HCT116 (cell line): ENCODE measurements around the gene BCL2L15. TPM values are rescaled to one million over a fixed set of nuclear protein-coding genes. Genes with fewer than 3 reads are reported as not detected.

ENCODE experiments used
- ATAC-seq: fragments of 200-7000 bp; cut with Tn5 transposase; 2 replicates; pipeline ENCODE4 v1.9.1; 2020; ENCODE audit warnings: mild to moderate bottlenecking, moderate library complexity
- BruUV-seq: library from RNA; stranded (reverse); fragments of 400-500 nt; replicated peaks from 2 replicates; lab custom pipeline; 2021; lab: Mats Ljungman, UMichigan
- CTCF ChIA-PET: fragments of 300-600 bp; sonication (Branson Sonifier 250); formaldehyde crosslinking; loops from one replicate; lab custom pipeline; 2021; ENCODE audit warnings: antibody characterized with exemption; lab: Charles Lee
- POLR2A ChIA-PET: fragments of 300-600, 350-600 bp; sonication (Branson Sonifier 250); formaldehyde crosslinking; loops from one replicate; lab custom pipeline; 2021; ENCODE audit warnings: antibody characterized with exemption; lab: Charles Lee
- RAD21 ChIA-PET, 2 experiments: fragments of 300-600 bp; sonication (Branson Sonifier 250); formaldehyde crosslinking; loops; one replicate each; lab custom pipeline; 2023; ENCODE audit warnings: low total read pairs in 2 of 2; ENCODE audit not compliant: uncharacterized antibody in 2 of 2, unreplicated experiment in 2 of 2, low non-redundant PET in 1 of 2; lab: Charles Lee
- DNase-seq: peaks from one replicate; pipeline ENCODE4 v3.0.0-alpha.2; 2010; ENCODE audit warnings: low read depth, low spot score
- H2AFZ ChIP-seq: fragments of 200-600 bp; shearing (Covaris generic), sonication (generic); 2 replicates; pipeline ENCODE4 v1.6.1; 2017; ENCODE audit warnings: low read depth, mixed run types, mixed read lengths, antibody characterized with exemption, low read length; ENCODE audit not compliant: poor library complexity, severe bottlenecking
- H3K27ac ChIP-seq: 2 replicates; pipeline ENCODE4 v1.5.1; 2012; ENCODE audit warnings: low read depth, low read length
- H3K27me3 ChIP-seq: fragments of 200-600 bp; sonication (generic); 2 replicates; pipeline ENCODE4 v1.6.1; 2016; ENCODE audit warnings: mixed run types, low read length, mixed read lengths; ENCODE audit not compliant: insufficient read depth
- H3K36me3 ChIP-seq, 2 experiments: fragments of 200-500 bp in 1 of 2; fragments of 200-600 bp in 1 of 2; sonication (Bioruptor generic) in 1 of 2; sonication (generic) in 1 of 2; 2 replicates each; pipeline versions ENCODE4 v1.5.1 to v1.6.1; 2014 to 2016; ENCODE audit warnings: low read length in 2 of 2, inconsistent platforms in 1 of 2, mixed read lengths in 1 of 2, mixed run types in 1 of 2; ENCODE audit not compliant: insufficient read depth in 2 of 2, control insufficient read depth in 1 of 2
- H3K4me1 ChIP-seq, 2 experiments: fragments of 200-600 bp in 1 of 2; sonication (generic) in 1 of 2; 2 replicates each; pipeline versions ENCODE4 v1.5.1 to v1.6.1; 2012 to 2017; ENCODE audit warnings: low read length in 2 of 2, inconsistent platforms in 1 of 2, mild to moderate bottlenecking in 1 of 2, mixed read lengths in 1 of 2, mixed run types in 1 of 2, moderate library complexity in 1 of 2; ENCODE audit not compliant: insufficient read depth in 2 of 2, control insufficient read depth in 1 of 2
- H3K4me2 ChIP-seq: fragments of 200-600 bp; sonication (generic); 2 replicates; pipeline ENCODE4 v1.6.1; 2017; ENCODE audit warnings: mixed run types, low read length, mixed read lengths
- H3K4me3 ChIP-seq, 2 experiments: fragments of 200-600 bp in 1 of 2; sonication (generic) in 1 of 2; replicated peaks in 1 of 2; 2 replicates each; pipeline ENCODE4 v1.5.1; 2011 to 2016; ENCODE audit warnings: low read length in 2 of 2, control low read depth in 1 of 2, low read depth in 1 of 2, mild to moderate bottlenecking in 1 of 2, mixed read lengths in 1 of 2, mixed run types in 1 of 2
- H3K79me2 ChIP-seq: fragments of 200-600 bp; sonication (generic); 2 replicates; pipeline ENCODE4 v1.6.1; 2017; ENCODE audit warnings: mild to moderate bottlenecking, mixed run types, low read length, moderate library complexity, mixed read lengths; ENCODE audit not compliant: insufficient read depth
- H3K9ac ChIP-seq: fragments of 200-600 bp; sonication (generic); 2 replicates; pipeline ENCODE4 v1.6.1; 2016; ENCODE audit warnings: low read length, mixed read lengths
- H3K9me2 ChIP-seq: fragments of 200-600 bp; sonication (generic), shearing (Covaris generic); 2 replicates; pipeline ENCODE4 v1.6.1; 2017; ENCODE audit warnings: mixed run types, mild to moderate bottlenecking, moderate library complexity; ENCODE audit not compliant: insufficient read depth
- H3K9me3 ChIP-seq, 2 experiments: fragments of 200-500 bp in 1 of 2; fragments of 200-600 bp in 1 of 2; sonication (Bioruptor generic) in 1 of 2; sonication (generic) in 1 of 2; 2 replicates each; pipeline ENCODE4 v1.6.1; 2014 to 2017; ENCODE audit warnings: low read length in 2 of 2, mixed read lengths in 2 of 2, inconsistent platforms in 1 of 2, low read depth in 1 of 2, mild to moderate bottlenecking in 1 of 2, mixed run types in 1 of 2, moderate library complexity in 1 of 2; ENCODE audit not compliant: control insufficient read depth in 1 of 2, insufficient read depth in 1 of 2
- H4K20me1 ChIP-seq: fragments of 200-600 bp; sonication (generic), shearing (Covaris generic); 2 replicates; pipeline ENCODE4 v1.6.1; 2017; ENCODE audit warnings: mixed run types, mild to moderate bottlenecking, moderate library complexity; ENCODE audit not compliant: insufficient read depth
- EGR1 ChIP-seq: IDR thresholded peaks from 2 replicates; pipeline ENCODE4 v1.6.1; 2012; ENCODE audit warnings: low read depth
- ELF1 ChIP-seq: IDR thresholded peaks from 2 replicates; pipeline ENCODE4 v1.6.1; 2012; ENCODE audit warnings: low read depth, borderline replicate concordance
- FOSL1 ChIP-seq: IDR thresholded peaks from 2 replicates; pipeline ENCODE4 v1.6.1; 2012; ENCODE audit warnings: low read depth
- JUND ChIP-seq: IDR thresholded peaks from 2 replicates; pipeline ENCODE4 v1.6.1; 2012
- RAD21 ChIP-seq: IDR thresholded peaks from 2 replicates; pipeline ENCODE4 v1.6.1; 2012; ENCODE audit warnings: low read depth, mild to moderate bottlenecking
- SIN3A ChIP-seq: IDR thresholded peaks from 2 replicates; pipeline ENCODE4 v1.6.1; 2012; ENCODE audit warnings: low read depth
- TCF7L2 ChIP-seq: IDR thresholded peaks from 2 replicates; pipeline ENCODE4 v1.7.0; 2011; ENCODE audit warnings: borderline replicate concordance, inconsistent platforms; ENCODE audit not compliant: insufficient read depth, insufficient read length; ENCODE audit errors: extremely low read depth
- YY1 ChIP-seq: IDR thresholded peaks from 2 replicates; pipeline ENCODE4 v1.6.1; 2011; ENCODE audit warnings: low read length, low read depth, moderate library complexity, mild to moderate bottlenecking; ENCODE audit not compliant: insufficient replicate concordance; ENCODE audit errors: extremely low read depth
- ZBTB33 ChIP-seq: IDR thresholded peaks from 2 replicates; pipeline ENCODE4 v1.6.1; 2011; ENCODE audit warnings: mild to moderate bottlenecking, low read length, moderate library complexity; ENCODE audit not compliant: insufficient replicate concordance; ENCODE audit errors: extremely low read depth
- intact Hi-C: fragments of 100-400 bp; cut with micrococcal nuclease; formaldehyde crosslinking; loops from 2 replicates; pipeline ENCODE4 v1.10.0; 2022
- total RNA-seq: library from RNA; stranded (reverse); gene quantifications from one replicate; pipeline ENCODE4 v1.2.1, GENCODE V29; 2021; ENCODE audit not compliant: unreplicated experiment

Gene BCL2L15
- total RNA-seq, 1 experiment from 2014 or later = 0.54 TPM

- H4K20me1 ChIP-seq = no peaks in the 10 kb centered on the region
- ATAC-seq = no peak
- TF ChIP-seq FOSL1 (no peak), EGR1 (no peak), YY1 (no peak), JUND (no peak)
- no peaks in the 10 kb centered on the region for H3K9me3 ChIP-seq
- H3K27me3 ChIP-seq = no peaks in the 10 kb centered on the region
- no peak overlapping the region for H3K27ac ChIP-seq
- no peak for DNase-seq
- BruUV-seq = no TSS peak
- intact Hi-C loops = no loop called here
- H3K4me1 ChIP-seq = peaks cover 2 to 15% of the 10 kb centered on the region in 2 experiments; a peak in 2 of 4 replicates
- H3K36me3 ChIP-seq = no peaks in the 10 kb centered on the region
- no peaks in the 10 kb centered on the region for H3K79me2 ChIP-seq
- CTCF ChIA-PET = no interaction called here
- H3K4me3 ChIP-seq = no peak overlapping the region
- H3K9ac ChIP-seq = no peak overlapping the region
- no peak overlapping the region for H3K4me2 ChIP-seq
- POLR2A ChIA-PET = interaction anchor here (0.8 kb wide), 1 partner anchor 20 kb away, joined by 4 read pairs; the partner anchor contains the start of gene AP4B1
- no peak overlapping the region for H2AFZ ChIP-seq
- RAD21 ChIA-PET = no interaction called here
- no peaks in the 10 kb centered on the region for H3K9me2 ChIP-seq
Observed at GRCh38 chr1:113924473-113924872, 37.1 kb upstream of the BCL2L15 start.

GRCh38 chr1:113922957-113923356, 35.6 kb upstream of the BCL2L15 start:
- POLR2A ChIA-PET = no interaction called here
- RAD21 ChIA-PET = interaction anchor here in 1 of 2 experiments (0.7 kb wide), 1 partner anchor 1841 kb away, joined by 5 read pairs; no protein-coding TSS in a partner anchor
- H4K20me1 ChIP-seq = no peaks in the 10 kb centered on the region
- BruUV-seq = no TSS peak
- H3K4me3 ChIP-seq = no peak overlapping the region
- H3K4me2 ChIP-seq = no peak overlapping the region
- H3K9me3 ChIP-seq = no peaks in the 10 kb centered on the region
- no peak overlapping the region for H3K9ac ChIP-seq
- CTCF ChIA-PET = no interaction called here
- H3K36me3 ChIP-seq = no peaks in the 10 kb centered on the region
- no peaks in the 10 kb centered on the region for H3K9me2 ChIP-seq
- no peaks in the 10 kb centered on the region for H3K27me3 ChIP-seq
- H3K27ac ChIP-seq = no peak overlapping the region
- H2AFZ ChIP-seq = no peak overlapping the region
- no peak for ATAC-seq
- H3K4me1 ChIP-seq = peaks cover 0 to 4% of the 10 kb centered on the region in 2 experiments; a peak in 1 of 4 replicates
- DNase-seq = no peak
- no peaks in the 10 kb centered on the region for H3K79me2 ChIP-seq
- intact Hi-C loops = no loop called here
- TF ChIP-seq YY1 (no peak), TCF7L2 (no peak), ZBTB33 (no peak), RAD21 (no peak), ELF1 (no peak), SIN3A (no peak)
